GM18526 (cell line): Measurements from ENCODE around the gene TTLL9.

Source experiments
- POLR2A ChIP-seq: IDR thresholded peaks from 3 replicates; pipeline ENCODE4 v1.6.1; 2011; ENCODE audit not compliant: insufficient read length; ENCODE audit errors: extremely low read depth

TTLL9 gene

DNA sequence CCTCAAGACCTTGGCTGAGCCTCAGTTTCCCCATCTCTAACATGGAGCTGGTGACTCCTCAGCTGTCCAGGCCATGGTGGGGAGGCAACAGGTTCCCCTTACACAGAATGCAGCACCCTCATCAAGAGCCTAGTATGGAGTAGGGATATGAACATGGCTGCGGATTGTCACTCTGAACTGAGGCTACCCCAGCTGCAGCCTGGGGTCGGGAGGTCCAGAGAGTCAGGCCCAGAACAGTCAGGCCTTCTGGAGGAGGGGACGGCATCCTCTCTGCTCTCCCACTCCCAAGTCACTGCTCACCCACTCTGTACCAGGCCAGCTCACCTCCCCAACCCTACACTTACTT, 23.7 kb upstream of the TTLL9 start:
- TF ChIP-seq POLR2A = no peak

DNA sequence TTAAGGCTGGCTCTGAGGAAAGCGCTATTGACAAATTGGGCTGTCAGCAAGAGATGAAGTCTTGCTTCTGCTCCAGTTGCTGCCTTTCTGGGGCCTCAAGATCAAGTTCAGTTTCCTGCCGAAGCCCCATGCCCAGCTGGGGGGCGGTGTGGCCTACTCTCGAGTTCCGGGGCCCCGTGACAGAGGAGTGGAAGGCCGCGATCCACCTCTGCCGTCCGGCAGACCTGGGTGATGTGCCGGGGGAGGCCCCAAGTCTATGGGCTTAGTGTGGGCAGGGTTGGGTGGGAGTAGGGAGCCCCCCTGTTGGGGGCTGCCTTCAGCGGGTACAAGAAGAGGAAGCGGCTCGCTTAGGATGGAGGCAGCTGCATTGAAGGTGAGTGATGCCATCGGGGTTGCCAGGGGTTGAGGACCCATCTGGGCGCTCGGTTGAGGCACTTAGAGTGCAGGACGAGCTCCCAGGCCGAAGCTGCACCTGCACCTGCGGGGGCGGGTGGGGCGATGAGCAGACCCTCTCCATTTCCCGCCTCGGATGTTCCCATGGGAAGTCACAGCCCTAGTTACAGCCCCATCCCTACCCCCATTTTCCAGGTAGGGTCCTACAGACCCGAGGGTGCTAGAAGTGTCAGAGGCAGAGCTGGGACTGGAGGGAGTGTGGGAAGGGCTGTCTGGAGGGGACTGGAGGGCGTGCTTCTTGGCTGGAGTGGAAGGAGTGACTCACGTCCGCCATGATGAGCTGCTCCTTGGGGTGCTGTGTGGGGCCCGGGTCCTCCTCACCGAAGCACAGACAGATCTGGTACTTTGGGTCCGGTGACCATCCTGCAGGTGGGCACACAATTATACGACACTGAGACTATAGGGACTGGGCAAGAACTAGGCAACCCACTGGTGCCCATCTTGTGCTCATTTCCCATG, 22.1 kb upstream of the TTLL9 start:
- TF ChIP-seq POLR2A = no peak

DNA sequence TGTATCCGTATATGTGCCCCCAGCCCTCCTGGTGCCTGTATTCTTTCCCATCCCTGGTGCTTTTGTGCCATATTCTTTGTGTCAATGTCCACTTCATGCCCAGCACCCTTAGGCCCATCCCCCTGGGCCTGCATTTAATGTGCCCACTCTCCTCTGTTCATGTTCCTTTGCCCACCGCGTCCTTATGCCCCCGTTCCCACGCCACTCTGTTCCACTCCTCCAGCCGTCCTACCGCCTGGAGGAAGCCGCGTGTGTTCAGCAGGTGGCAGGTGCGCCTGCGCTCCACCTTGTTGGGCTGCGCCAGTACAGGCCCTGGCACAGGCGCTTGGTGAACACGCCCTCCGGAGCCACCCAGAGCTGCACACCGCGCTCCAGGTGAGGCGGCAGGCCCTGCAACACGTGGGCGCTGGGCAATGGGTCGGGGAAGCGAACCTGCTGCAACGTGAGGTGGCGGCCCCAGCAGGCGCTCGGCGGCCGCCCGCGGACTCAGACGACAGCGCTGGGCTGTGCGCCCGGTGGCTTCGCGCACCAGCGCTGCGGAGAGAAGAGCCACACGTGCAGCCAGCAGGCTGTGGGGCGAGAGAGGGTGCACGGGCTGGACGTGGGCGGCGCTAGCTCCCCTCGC, 21.0 kb upstream of the TTLL9 start:
- TF ChIP-seq POLR2A = no peak

DNA sequence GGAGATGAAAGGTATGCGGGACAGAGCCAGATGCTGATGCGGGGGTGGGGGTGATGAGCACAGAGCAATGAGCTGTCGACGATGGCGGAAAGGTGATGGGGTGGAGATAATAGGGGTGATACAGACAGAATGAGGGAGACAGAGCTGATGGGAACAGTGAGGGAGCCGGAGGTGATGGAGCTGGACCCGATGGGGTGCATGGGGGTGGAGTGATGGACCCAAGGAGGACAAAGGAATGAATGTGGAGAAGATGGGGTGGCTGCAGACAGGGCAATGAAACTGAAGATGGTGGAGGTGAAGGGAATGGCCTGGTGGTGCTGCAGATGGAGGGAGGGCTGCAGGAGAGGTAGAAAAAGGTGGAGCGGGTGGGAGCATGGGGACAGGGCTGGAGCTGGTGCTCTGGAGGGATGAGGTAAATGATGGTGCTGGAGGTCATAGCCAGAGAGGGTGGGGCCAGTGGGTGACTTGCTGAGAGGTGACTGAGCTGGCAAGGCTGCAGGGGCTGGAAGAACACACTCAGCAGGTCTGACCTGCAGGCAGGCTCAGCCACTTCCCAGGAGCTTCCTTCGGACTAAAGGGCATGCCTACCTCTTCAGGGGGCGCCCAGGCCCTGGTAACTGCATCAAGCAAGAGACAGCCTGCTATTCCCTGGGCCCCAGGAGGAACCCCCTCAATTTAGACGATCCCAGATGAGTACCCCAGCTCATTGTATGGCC, 19.0 kb upstream of the TTLL9 start:
- TF ChIP-seq POLR2A = no peak

DNA sequence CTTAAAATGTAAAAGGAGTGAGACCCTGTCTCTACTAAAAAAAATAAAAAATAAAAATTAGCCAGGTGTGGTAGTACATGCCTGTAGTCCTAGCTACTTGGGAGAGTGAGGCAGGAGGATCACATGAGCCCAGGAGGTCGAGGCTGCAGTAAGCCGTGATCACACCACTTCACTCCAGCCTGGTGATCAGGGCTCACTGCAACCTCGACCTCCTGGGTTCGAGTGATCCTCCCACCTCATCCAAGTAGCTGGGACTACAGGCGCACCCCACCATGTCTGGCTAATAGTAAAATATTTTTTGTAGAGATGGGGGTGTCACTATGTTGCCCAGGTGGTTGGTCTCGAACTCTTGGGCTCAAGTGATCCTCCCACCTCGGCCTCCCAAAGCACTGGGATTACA, 17.0 kb upstream of the TTLL9 start:
- no peak for TF ChIP-seq POLR2A

DNA sequence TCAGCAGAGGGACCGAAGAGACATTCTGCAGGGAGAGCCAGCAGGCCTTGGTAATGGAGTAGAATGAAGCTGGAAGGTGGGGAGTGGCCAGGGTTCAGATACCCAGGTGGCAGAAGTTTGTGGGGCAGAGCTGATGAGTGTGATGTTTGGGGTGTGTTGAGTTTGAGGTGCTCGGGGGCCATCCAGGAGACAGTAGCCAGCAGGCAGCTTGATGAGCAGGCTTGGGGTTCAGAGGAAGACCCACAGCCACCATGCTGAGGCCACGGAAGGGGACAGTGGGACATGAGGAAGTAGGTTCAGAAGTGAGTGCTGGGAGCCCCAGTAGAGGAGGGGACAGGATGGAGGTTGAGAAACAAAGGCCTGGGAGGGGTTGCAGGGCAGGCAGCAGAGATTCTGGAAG, 13.9 kb upstream of the TTLL9 start:
- TF ChIP-seq POLR2A = no peak

DNA sequence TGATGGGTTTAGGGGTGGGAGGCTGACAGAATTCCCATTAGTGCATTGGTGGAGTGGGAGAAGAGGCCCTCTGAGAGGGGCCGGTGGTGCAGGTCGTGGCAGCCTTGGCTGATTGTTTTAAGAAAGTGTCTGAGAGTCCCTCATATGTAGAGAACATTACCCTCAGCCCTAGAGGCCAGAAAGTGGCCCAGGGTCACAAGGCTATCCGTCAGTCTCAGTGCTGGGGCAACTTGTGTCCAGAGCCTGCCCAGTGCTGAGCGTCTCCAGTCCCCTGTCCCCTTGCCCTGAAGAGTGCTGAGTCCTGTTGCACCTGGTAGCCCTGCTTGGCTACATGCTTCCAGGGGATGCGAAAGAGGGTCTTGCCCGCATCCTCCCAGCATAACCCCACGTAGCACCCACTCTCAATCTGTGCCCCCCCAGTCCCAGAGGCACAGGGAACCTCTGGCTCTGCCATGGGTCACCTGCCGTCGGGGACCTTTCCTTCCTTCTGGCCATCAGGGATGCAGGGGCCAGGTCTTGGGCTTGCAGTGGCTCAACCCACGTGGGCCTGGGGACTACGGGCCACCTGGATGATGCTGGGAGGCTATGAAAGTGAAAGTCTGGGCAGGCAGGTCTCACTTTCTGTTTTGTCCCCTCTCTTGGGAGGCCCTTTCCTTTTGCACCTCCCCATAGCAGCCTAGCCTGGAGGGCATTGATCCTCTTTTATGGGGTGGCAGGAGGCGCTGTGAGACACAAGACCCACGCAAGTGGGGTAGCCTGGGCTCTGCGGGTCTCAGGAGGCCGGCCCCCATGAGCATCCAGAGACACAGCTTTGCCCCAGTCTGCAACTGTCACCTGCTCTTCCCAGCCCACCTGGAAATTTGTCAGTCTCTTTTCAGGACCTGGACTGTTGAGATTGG, 12.3 kb upstream of the TTLL9 start:
- no peak for TF ChIP-seq POLR2A

DNA sequence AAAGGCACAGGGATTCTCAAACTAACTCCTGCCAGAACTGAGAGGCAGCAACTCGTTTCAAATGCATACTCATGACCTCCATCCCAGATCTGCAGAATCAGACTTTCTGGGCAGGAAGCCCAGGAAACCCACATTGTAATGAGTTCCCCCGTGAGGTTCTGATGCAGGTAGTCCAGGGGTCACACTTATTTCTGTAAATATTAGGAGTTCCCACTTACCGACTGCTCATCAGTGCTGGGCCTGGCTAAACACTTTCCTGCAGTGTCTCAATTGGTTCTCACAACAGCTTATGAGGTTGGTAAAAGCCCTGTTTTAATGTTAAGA, 11.7 kb upstream of the TTLL9 start:
- TF ChIP-seq POLR2A = no peak

DNA sequence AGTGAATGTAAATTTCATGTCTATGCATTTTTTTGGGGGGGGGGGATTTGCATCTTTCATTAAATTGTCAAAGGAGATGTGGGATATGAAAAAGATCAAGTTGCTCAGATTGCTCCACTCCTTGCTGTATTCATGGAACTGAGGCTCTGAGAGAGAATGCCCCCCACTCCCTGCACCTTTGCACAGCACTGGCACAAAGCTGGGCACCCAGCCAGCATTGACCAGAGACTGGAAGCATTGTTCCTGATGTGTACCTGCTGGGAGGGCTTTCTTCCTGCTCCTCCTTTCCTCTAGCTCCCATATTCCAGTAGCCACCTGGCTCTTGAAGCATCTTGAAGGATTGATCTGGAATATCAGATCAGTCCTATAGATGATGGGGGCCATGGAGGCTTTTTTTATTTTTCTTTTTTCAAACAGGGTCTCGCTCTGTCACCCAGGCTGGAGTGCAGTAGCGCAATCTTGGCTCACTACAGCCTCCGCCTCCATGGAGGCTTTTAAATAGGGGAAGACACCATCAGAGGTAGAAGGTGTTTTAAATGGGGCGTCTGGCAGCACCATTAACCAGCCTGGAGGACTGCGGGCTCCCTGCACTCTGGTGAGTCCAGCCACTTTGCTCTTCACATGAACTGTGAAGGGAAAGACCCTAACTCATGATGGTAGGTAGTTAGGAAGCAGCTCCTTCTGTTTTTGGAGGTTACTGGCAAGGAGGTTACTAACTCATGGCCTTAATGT, 11.0 kb upstream of the TTLL9 start:
- no peak for TF ChIP-seq POLR2A

DNA sequence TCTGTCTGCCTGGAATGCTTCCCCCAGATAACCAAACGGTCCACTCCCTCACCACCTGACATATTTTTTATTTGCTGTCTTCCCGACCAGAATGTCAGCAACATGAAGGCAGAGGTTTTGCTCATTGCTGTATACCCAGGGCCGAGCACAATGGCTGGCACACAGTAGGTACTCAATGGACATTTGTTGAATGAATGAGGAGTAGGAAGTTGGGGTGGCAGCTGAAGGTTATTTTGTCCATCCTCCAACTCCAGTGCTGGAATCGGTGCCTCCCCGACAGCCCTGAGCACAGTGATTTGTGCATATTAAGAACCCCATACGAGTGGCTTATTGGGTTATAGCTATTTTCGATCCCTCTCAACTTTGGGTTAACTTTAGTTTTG, 10.4 kb upstream of the TTLL9 start:
- no peak for TF ChIP-seq POLR2A

DNA sequence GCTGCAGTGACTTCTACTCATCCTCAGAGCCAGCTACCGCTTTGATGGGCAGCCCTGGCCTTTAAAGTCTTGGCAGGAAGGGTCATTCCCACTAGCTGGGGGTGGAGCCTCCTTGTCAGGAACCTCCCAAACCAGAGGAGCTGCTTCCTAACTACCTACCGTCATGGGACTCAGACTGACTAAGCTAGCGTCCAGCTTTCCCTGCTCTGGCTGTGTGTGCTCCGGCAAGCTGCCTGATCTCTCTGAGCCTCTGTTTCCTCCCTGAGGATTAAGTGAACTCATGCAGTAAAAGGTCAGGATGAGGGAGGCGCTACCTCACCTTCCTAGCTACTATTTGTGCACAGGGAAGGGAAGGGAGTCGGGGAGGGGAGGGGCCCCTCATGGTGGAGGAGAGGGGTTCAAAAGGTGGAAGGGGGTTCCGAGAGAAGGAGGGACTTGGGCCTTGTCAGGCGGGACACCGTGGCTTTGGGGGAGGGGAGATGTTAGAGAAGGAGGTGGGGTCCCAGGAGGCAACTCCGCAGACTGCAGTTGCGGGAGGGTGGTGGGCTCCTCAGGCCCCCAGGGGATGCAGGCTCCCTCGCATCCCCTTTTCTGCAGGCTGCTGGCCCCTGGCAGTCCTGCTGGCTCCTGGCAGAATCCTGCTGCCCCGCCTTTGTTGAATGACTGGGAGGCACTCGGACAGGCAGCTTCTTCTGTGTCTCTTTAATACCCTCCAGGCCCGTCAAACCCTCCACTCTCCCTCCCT, 9.9 kb upstream of the TTLL9 start:
- TF ChIP-seq POLR2A = no peak

DNA sequence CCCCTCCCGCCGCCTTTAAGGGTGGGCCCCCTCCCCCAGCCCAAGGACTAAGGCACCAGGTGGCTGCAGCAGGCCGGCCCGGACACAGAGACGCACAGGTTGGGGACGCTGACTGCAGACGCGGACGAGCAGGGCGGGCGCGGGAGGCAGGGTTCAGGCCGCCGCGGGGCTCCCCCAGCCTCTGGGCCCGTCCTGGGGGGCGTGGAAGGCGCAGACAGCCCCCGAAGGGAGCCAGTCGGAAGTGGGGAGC, 9.4 kb upstream of the TTLL9 start:
- TF ChIP-seq POLR2A = no peak

DNA sequence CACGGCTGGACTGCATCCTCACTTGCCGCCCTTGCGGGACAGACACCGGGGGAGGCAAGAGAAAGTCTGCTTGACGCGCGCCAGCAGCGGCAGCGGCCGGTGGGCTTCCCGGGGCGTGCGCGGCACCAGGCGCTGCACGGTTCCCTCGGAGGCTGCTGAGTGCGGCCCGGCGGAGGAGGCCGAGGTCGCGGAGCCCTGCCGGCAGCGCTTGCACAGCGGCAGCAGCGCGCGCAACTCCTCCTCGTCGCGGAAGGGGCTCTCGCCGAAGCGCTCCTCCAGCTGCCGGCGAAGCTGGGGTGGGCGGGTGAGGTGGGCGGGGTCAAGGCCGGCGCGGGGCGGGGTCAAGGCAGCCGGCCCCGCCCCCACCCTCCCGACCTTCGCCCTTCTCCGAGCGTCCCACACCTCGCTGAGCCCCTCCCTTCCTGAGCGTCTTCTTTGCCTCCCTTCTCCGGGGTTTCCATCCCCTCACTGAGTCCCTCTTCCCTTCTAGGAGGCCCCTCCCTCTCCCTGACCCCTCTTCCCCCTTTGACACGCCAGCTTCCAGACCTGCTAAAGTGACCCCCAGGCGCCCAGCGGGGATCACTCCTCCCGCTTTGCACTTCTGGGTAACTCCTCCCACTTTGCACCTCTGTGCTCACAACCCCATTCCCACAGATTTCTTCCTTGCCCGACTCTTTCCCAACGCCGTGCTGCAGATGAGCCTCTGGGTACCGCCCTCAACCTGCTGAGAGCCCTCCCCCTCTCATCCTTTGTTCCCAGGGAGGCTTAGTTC, 8.9 kb upstream of the TTLL9 start:
- no peak for TF ChIP-seq POLR2A

DNA sequence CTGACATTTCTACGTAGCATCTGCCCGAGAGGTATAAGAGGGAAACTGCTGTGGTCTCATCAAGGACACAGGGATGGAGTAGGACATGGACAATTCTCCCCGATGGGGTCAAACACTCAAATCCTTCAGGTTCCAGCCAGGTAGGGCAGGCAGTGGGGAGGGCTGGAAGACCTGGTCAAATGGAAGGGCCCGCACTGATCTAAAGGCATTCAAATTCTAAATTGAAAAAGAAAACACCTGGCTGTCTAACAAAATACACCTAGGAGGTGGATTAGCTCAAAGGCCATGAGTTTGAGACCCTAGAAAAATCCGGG, 8.3 kb upstream of the TTLL9 start:
- no peak for TF ChIP-seq POLR2A
